Activated naive CD8-positive, alpha-beta T cell (primary cell): Measurements from ENCODE around the gene RIMOC1.

Experiments
- H3K27ac Mint-ChIP-seq: one replicate; pipeline ENCODE4 v1.8.0; 2021; ENCODE audit warnings: mixed read lengths
- H3K27me3 Mint-ChIP-seq: one replicate; pipeline ENCODE4 v1.8.0; 2021; ENCODE audit warnings: mixed read lengths
- H3K36me3 Mint-ChIP-seq: one replicate; pipeline ENCODE4 v1.8.0; 2021; ENCODE audit warnings: mixed read lengths
- H3K4me1 Mint-ChIP-seq: one replicate; pipeline ENCODE4 v1.8.0; 2021; ENCODE audit warnings: low read depth, mixed read lengths
- H3K4me3 Mint-ChIP-seq: one replicate; pipeline ENCODE4 v1.8.0; 2021; ENCODE audit warnings: mild to moderate bottlenecking, mixed read lengths
- H3K9me3 Mint-ChIP-seq: one replicate; pipeline ENCODE4 v1.8.0; 2021; ENCODE audit warnings: low read depth, mixed read lengths

RIMOC1 gene

GRCh38 chr5:41903892-41904799 is at the start of gene RIMOC1:
RIMOC1 (plus strand) TSS chr5:41904344; CDS start chr5:41904368, 24 bp downstream.
- peak within 1 kb of the TSS; percentile 98 for H3K4me3 Mint-ChIP-seq
- H3K9me3 Mint-ChIP-seq = no peaks in the 10 kb centered on the region
- H3K36me3 Mint-ChIP-seq = no peaks in the 10 kb centered on the region
- peak within 1 kb of the TSS; percentile 99 for H3K27ac Mint-ChIP-seq
- H3K27me3 Mint-ChIP-seq = no peaks in the 10 kb centered on the region
- H3K4me1 Mint-ChIP-seq = peaks cover 44% of the 10 kb centered on the region

GRCh38 chr5:41856644-41857491 is 47.3 kb upstream of the RIMOC1 start:
- Mint-ChIP-seq H3K27ac (no peak overlapping the region), H3K36me3 (peaks cover 4% of the 10 kb centered on the region)

GRCh38 chr5:41857989-41858388 is 46.2 kb upstream of the RIMOC1 start:
- H3K4me3 Mint-ChIP-seq = no peak overlapping the region
- H3K4me1 Mint-ChIP-seq = peaks cover 16% of the 10 kb centered on the region
- no peaks in the 10 kb centered on the region for H3K9me3 Mint-ChIP-seq
- H3K36me3 Mint-ChIP-seq = peaks cover 4% of the 10 kb centered on the region
- no peaks in the 10 kb centered on the region for H3K27me3 Mint-ChIP-seq
- H3K27ac Mint-ChIP-seq = peak overlapping the region; percentile 42

More at GRCh38 chr5:41856644-41857491, 47.3 kb upstream of the RIMOC1 start:
- no peaks in the 10 kb centered on the region for H3K27me3 Mint-ChIP-seq
- no peaks in the 10 kb centered on the region for H3K9me3 Mint-ChIP-seq
- H3K4me1 Mint-ChIP-seq = peaks cover 20% of the 10 kb centered on the region
- H3K4me3 Mint-ChIP-seq = no peak overlapping the region

GRCh38 chr5:41858890-41859289 is 45.3 kb upstream of the RIMOC1 start:
- H3K4me3 Mint-ChIP-seq = no peak overlapping the region

GRCh38 chr5:41863871-41864486 is 40.2 kb upstream of the RIMOC1 start:
- Mint-ChIP-seq H3K9me3 (no peaks in the 10 kb centered on the region), H3K36me3 (peaks cover 2% of the 10 kb centered on the region), H3K4me3 (no peak overlapping the region), H3K4me1 (peaks cover 60% of the 10 kb centered on the region), H3K27ac (peak overlapping the region; percentile 64), H3K27me3 (no peaks in the 10 kb centered on the region)

More at GRCh38 chr5:41858890-41859289, 45.3 kb upstream of the RIMOC1 start:
- H3K4me1 Mint-ChIP-seq = peaks cover 21% of the 10 kb centered on the region
- peaks cover 4% of the 10 kb centered on the region for H3K36me3 Mint-ChIP-seq
- peak overlapping the region; percentile 46 for H3K27ac Mint-ChIP-seq
- no peaks in the 10 kb centered on the region for H3K9me3 Mint-ChIP-seq
- H3K27me3 Mint-ChIP-seq = no peaks in the 10 kb centered on the region

GRCh38 chr5:41869151-41869723 is 34.9 kb upstream of the RIMOC1 start:
- H3K4me1 Mint-ChIP-seq = peaks cover 53% of the 10 kb centered on the region

GRCh38 chr5:41869724-41870626 is 34.2 kb upstream of the RIMOC1 start, which contains the start of gene OXCT1:
OXCT1 (minus strand) TSS chr5:41870425; CDS start chr5:41870358, 67 bp downstream.
- Mint-ChIP-seq H3K36me3 (no peaks in the 10 kb centered on the region), H3K27ac (peak within 1 kb of the TSS; percentile 87), H3K27me3 (no peaks in the 10 kb centered on the region), H3K9me3 (no peaks in the 10 kb centered on the region), H3K4me1 (peaks cover 51% of the 10 kb centered on the region), H3K4me3 (peak within 1 kb of the TSS; percentile 93)

More at GRCh38 chr5:41869151-41869723, 34.9 kb upstream of the RIMOC1 start:
- H3K27ac Mint-ChIP-seq = peak overlapping the region; percentile 87
- H3K9me3 Mint-ChIP-seq = no peaks in the 10 kb centered on the region
- H3K36me3 Mint-ChIP-seq = no peaks in the 10 kb centered on the region
- no peaks in the 10 kb centered on the region for H3K27me3 Mint-ChIP-seq
- H3K4me3 Mint-ChIP-seq = peak overlapping the region; percentile 93

GRCh38 chr5:41870627-41871048 is 33.5 kb upstream of the RIMOC1 start:
- Mint-ChIP-seq H3K36me3 (no peaks in the 10 kb centered on the region), H3K4me1 (peaks cover 49% of the 10 kb centered on the region), H3K27ac (peak overlapping the region; percentile 87), H3K4me3 (peak overlapping the region; percentile 93), H3K27me3 (no peaks in the 10 kb centered on the region), H3K9me3 (no peaks in the 10 kb centered on the region)

GRCh38 chr5:41871852-41872251 is 32.3 kb upstream of the RIMOC1 start:
- H3K36me3 Mint-ChIP-seq = no peaks in the 10 kb centered on the region
- peaks cover 39% of the 10 kb centered on the region for H3K4me1 Mint-ChIP-seq
- H3K9me3 Mint-ChIP-seq = no peaks in the 10 kb centered on the region
- H3K27me3 Mint-ChIP-seq = no peaks in the 10 kb centered on the region
- no peak overlapping the region for H3K4me3 Mint-ChIP-seq
- H3K27ac Mint-ChIP-seq = no peak overlapping the region

GRCh38 chr5:41874512-41875060 is 29.6 kb upstream of the RIMOC1 start:
- Mint-ChIP-seq H3K27me3 (no peaks in the 10 kb centered on the region), H3K4me1 (peaks cover 18% of the 10 kb centered on the region), H3K4me3 (no peak overlapping the region), H3K36me3 (no peaks in the 10 kb centered on the region), H3K27ac (no peak overlapping the region), H3K9me3 (no peaks in the 10 kb centered on the region)

GRCh38 chr5:41875121-41875520 is 29.0 kb upstream of the RIMOC1 start:
- peak overlapping the region; percentile 59 for H3K4me3 Mint-ChIP-seq
- peaks cover 4% of the 10 kb centered on the region for H3K27me3 Mint-ChIP-seq
- H3K36me3 Mint-ChIP-seq = no peaks in the 10 kb centered on the region
- peaks cover 18% of the 10 kb centered on the region for H3K4me1 Mint-ChIP-seq
- no peaks in the 10 kb centered on the region for H3K9me3 Mint-ChIP-seq
- H3K27ac Mint-ChIP-seq = no peak overlapping the region

GRCh38 chr5:41876678-41877077 is 27.5 kb upstream of the RIMOC1 start:
- no peaks in the 10 kb centered on the region for H3K36me3 Mint-ChIP-seq
- H3K9me3 Mint-ChIP-seq = no peaks in the 10 kb centered on the region
- no peak overlapping the region for H3K27ac Mint-ChIP-seq
- no peak overlapping the region for H3K4me3 Mint-ChIP-seq
- peaks cover 5% of the 10 kb centered on the region for H3K27me3 Mint-ChIP-seq
- H3K4me1 Mint-ChIP-seq = peaks cover 8% of the 10 kb centered on the region

GRCh38 chr5:41877408-41877807 is 26.7 kb upstream of the RIMOC1 start:
- Mint-ChIP-seq H3K27me3 (peaks cover 5% of the 10 kb centered on the region), H3K4me3 (no peak overlapping the region), H3K9me3 (no peaks in the 10 kb centered on the region), H3K36me3 (no peaks in the 10 kb centered on the region), H3K27ac (no peak overlapping the region), H3K4me1 (peaks cover 8% of the 10 kb centered on the region)
